Omental fat pad (tissue), 4 donors: ENCODE data around the gene TRMT112. TPM values are rescaled to one million over a fixed set of nuclear protein-coding genes. Genes with fewer than 3 reads are reported as not detected.
"Not testable (repeated sequence)": the region's sequence is repeated elsewhere in the genome, so short reads cannot be mapped to it uniquely, and the experiment has no call there.

Source experiments
- ATAC-seq: fragments of 150-250 bp; one replicate; pipeline ENCODE4 v1.9.1; 2016; ENCODE audit warnings: mild to moderate bottlenecking, moderate library complexity; ENCODE audit not compliant: low FRiP score
- DNase-seq: peaks from one replicate; pipeline ENCODE4 v3.0.0-alpha.2; 2019; ENCODE audit warnings: low spot score
- total RNA-seq, 4 donors: library from RNA; depleted of rRNA; stranded (reverse); fragments of >200 nt; gene quantifications; one replicate each; pipeline ENCODE4 v1.1.0, GENCODE V29; 2016
- TF ChIP-seq, protein P1 (sequence below), 3 donors: fragments of 450-650 bp; IDR thresholded peaks; one replicate each; pipeline ENCODE4 v1.5.1; 2016 to 2017; ENCODE audit warnings: antibody characterized with exemption in 3 of 3, mild to moderate bottlenecking in 3 of 3, moderate library complexity in 2 of 3

Gene TRMT112
- total RNA-seq, 4 donors from 2014 or later = 180 to 263 (median 215) TPM

DNA sequence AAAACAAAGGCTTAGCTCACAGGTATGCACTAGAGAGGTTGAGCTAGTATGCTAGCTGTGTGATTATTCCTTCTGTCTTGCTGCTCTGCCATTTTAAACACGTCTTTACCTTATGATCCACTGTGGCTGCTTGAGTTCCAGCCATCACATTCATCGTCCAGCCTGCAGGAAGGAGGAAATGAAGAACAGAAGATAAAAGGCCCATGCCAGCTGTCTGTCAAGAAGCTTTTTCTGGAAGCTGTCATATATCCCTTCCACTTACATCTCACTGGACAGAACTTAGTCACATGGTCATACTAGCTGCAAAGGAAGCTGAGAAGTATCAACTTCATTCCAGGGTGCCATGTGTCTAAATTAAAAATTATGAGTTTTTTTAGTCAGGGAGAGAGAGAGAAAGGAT is 10.0 kb upstream of the TRMT112 start:
- DNase-seq (no peak), ATAC-seq (no peak)
- TF ChIP-seq, protein P1, sequence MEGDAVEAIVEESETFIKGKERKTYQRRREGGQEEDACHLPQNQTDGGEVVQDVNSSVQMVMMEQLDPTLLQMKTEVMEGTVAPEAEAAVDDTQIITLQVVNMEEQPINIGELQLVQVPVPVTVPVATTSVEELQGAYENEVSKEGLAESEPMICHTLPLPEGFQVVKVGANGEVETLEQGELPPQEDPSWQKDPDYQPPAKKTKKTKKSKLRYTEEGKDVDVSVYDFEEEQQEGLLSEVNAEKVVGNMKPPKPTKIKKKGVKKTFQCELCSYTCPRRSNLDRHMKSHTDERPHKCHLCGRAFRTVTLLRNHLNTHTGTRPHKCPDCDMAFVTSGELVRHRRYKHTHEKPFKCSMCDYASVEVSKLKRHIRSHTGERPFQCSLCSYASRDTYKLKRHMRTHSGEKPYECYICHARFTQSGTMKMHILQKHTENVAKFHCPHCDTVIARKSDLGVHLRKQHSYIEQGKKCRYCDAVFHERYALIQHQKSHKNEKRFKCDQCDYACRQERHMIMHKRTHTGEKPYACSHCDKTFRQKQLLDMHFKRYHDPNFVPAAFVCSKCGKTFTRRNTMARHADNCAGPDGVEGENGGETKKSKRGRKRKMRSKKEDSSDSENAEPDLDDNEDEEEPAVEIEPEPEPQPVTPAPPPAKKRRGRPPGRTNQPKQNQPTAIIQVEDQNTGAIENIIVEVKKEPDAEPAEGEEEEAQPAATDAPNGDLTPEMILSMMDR (IDR thresholded peaks at IDR 0.05) = no peak

DNA sequence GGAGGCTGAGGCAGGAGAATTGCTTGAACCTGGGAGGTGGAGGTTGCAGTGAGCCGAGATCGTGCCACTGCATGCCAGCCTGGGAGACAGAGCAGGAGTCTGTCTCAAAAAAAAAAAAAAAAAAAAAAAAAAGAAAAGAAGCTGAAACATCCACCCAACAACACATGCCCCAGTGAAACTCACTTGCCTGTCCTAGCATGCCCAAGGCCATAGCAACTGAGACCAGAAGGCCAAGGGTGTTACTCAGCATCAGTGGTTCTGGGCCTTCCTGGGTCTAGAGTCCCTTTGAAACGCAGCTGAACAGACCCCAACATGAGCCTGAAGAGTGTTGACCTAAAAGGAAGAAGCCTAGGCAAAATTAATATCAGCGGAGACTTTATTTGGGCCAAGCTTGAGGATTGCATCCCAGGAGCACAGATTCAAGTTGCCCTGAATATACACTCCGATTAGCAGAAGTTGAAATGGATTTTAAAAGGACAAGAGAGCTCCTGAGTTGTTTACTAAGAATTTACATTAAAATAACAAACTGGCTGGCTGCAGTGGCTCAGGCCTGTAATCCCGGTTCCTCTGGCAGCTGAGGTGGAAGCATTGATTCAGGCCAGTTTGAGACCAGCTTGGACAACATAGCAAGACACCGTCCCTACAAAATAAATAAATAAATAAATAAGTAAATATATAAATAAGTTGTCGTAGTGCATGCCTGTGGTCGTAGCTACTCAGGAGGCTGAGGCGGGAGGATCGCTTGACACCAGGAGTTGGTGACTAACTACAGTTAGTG is 7.5 kb upstream of the TRMT112 start:
- ATAC-seq (no peak), DNase-seq (no peak)
- TF ChIP-seq, protein P1 (IDR thresholded peaks at IDR 0.05) = no peak

- DNase-seq, ATAC-seq: not testable (repeated sequence)
These were observed 6.6 kb upstream of the TRMT112 start for GRCh38 chr11:64323984-64324383.

DNA sequence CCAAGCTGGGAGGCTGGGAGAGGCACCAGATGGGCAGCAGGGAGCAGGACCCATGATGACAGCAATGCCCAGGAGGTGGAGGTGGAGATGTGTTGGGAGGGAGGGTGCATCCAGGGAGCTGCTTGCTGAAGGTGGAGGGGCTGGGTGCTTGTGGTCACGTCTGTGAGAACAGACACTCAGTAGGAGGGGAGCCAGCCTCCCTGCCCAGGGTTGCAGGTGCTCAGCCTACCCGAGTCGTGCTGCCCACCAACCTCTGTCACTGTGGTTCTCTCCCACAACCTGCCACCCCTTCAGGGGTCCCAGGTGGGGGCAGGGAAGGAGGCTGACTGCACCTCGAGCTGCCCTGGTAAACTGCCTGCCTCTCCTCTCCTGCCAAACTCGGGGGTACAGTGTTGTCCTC is 6.0 kb upstream of the TRMT112 start:
- TF ChIP-seq, protein P1 (IDR thresholded peaks at IDR 0.05) = no peak
- no peak for DNase-seq
- ATAC-seq = no peak

GRCh38 chr11:64322925-64323260 is 5.5 kb upstream of the TRMT112 start:
- DNase-seq (no peak), ATAC-seq (no peak)
- TF ChIP-seq, protein P1 (IDR thresholded peaks at IDR 0.05) = no peak

GRCh38 chr11:64321533-64321932 is 4.2 kb upstream of the TRMT112 start:
- no peak for ATAC-seq
- TF ChIP-seq, protein P1 (IDR thresholded peaks at IDR 0.05) = no peak
- no peak for DNase-seq

GRCh38 chr11:64321026-64321425 is 3.7 kb upstream of the TRMT112 start:
- TF ChIP-seq, protein P1 (IDR thresholded peaks at IDR 0.05) = no peak
- ATAC-seq (no peak), DNase-seq (no peak)
